Spleen (tissue), 7 donors: ENCODE data around the gene DSE.

Source experiments
- POLR2A ChIP-seq, 3 donors: fragments of 450-650 bp; IDR thresholded peaks; one replicate each; pipeline ENCODE4 v1.5.1; 2017; ENCODE audit warnings: antibody characterized with exemption in 3 of 3, mild to moderate bottlenecking in 1 of 3
- POLR2AphosphoS5 ChIP-seq, 3 donors: sonication (generic); formaldehyde crosslinking; IDR thresholded peaks; one replicate each; pipeline ENCODE4 v1.5.1; 2017; ENCODE audit warnings: antibody characterized with exemption in 3 of 3
- TF ChIP-seq, protein P1 (sequence below), 11 experiments: fragments of 200-600 bp in 7 of 11; fragments of 450-650 bp in 4 of 11; sonication (generic) in 4 of 11; IDR thresholded peaks in 8 of 11; conservative IDR thresholded peaks in 3 of 11; 1 replicate in 7 of 11; 2 replicates in 4 of 11; pipeline versions ENCODE4 v1.4.0 to v1.8.0; 2016 to 2021; ENCODE audit warnings: antibody characterized with exemption in 11 of 11, inconsistent platforms in 4 of 11, mild to moderate bottlenecking in 1 of 11
- donor health status: DM: no; HTN: no; CAD: no; lungs with moderate emphysema.
- donor health status: DM: no; HTN: no; CAD: no.
- donor health status: DM: no; HTN: no; CAD: no.

DNA sequence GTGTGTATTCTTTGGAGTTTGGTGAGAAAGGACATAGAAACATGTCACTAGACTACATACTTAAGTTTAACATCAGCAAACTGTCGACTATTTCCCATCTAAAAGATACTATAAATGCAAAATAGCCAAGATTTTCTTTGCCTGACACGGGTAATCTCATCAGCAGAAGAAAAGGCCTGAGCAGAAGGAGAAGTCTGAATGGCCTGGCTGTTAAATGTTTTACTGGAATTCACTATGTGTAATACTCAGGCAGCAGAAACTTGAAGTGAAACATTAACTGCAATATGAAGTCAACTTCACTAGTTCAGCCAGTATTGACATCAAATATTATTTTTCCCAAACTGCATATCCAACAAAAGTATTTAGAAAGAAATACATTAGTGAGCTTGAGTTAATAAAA, 6.4 kb upstream of the DSE start:
- TF ChIP-seq, protein P1, sequence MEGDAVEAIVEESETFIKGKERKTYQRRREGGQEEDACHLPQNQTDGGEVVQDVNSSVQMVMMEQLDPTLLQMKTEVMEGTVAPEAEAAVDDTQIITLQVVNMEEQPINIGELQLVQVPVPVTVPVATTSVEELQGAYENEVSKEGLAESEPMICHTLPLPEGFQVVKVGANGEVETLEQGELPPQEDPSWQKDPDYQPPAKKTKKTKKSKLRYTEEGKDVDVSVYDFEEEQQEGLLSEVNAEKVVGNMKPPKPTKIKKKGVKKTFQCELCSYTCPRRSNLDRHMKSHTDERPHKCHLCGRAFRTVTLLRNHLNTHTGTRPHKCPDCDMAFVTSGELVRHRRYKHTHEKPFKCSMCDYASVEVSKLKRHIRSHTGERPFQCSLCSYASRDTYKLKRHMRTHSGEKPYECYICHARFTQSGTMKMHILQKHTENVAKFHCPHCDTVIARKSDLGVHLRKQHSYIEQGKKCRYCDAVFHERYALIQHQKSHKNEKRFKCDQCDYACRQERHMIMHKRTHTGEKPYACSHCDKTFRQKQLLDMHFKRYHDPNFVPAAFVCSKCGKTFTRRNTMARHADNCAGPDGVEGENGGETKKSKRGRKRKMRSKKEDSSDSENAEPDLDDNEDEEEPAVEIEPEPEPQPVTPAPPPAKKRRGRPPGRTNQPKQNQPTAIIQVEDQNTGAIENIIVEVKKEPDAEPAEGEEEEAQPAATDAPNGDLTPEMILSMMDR (IDR thresholded peaks at IDR 0.05 in 8 of 11, conservative IDR thresholded peaks at IDR 0.05 in 3 of 11) = no peak
- TF ChIP-seq POLR2A (IDR thresholded peaks at IDR 0.05) (no peak), POLR2AphosphoS5 (IDR thresholded peaks at IDR 0.05) (no peak)
